Thymus (tissue), 11 donors: Measurements from ENCODE around the gene EYS. TPM values are rescaled to one million over a fixed set of nuclear protein-coding genes. Genes with fewer than 3 reads are reported as not detected.

Experiments used
- DNase-seq, 9 donors: peaks; one replicate each; pipeline ENCODE4 v3.0.0-alpha.2; 2013; ENCODE audit warnings: low spot score in 9 of 9, low read depth in 6 of 9, missing footprints in 1 of 9
- H3K27ac ChIP-seq, 2 donors: one replicate each; pipeline ENCODE4 v1.5.1; 2013; ENCODE audit warnings: control low read depth in 1 of 2, low read depth in 1 of 2, low read length in 1 of 2, mild to moderate bottlenecking in 1 of 2, moderate library complexity in 1 of 2
- H3K27me3 ChIP-seq, 2 donors: one replicate each; pipeline ENCODE4 v1.5.1; 2013; ENCODE audit warnings: low read length in 1 of 2; ENCODE audit not compliant: control insufficient read depth in 2 of 2, insufficient read depth in 1 of 2
- H3K36me3 ChIP-seq, 2 donors: one replicate each; pipeline ENCODE4 v1.5.1; 2013; ENCODE audit warnings: low read length in 1 of 2, mild to moderate bottlenecking in 1 of 2, moderate library complexity in 1 of 2; ENCODE audit not compliant: control insufficient read depth in 2 of 2, insufficient read depth in 2 of 2
- H3K4me1 ChIP-seq, 2 donors: one replicate each; pipeline ENCODE4 v1.5.1; 2013; ENCODE audit warnings: low read length in 2 of 2; ENCODE audit not compliant: control insufficient read depth in 2 of 2, insufficient read depth in 2 of 2
- H3K4me3 ChIP-seq, 2 donors: one replicate each; pipeline ENCODE4 v1.5.1; 2013; ENCODE audit warnings: low read length in 2 of 2, control low read depth in 1 of 2, mild to moderate bottlenecking in 1 of 2
- H3K9me3 ChIP-seq, 2 donors: one replicate each; pipeline ENCODE4 v1.5.1; 2013; ENCODE audit warnings: low read length in 1 of 2, mild to moderate bottlenecking in 1 of 2; ENCODE audit not compliant: control insufficient read depth in 2 of 2, insufficient read depth in 1 of 2
- WGBS: extraction: QIAGEN DNeasy Blood & Tissue Kit; methylation state at CpG from one replicate; pipeline ENCODE4 v1.1.7; 2013; 5-methylcytosine and 5-hydroxymethylcytosine counted together
- polyA plus RNA-seq: library from polyadenylated mRNA; stranded (reverse); fragments of 200-250 nt; gene quantifications from one replicate; pipeline ENCODE4 v1.2.3, GENCODE V29; 2013
- total RNA-seq: library from RNA; stranded (reverse); fragments of 120-200 nt; gene quantifications from one replicate; pipeline ENCODE4 v1.2.4, GENCODE V29; 2013
- donor health status: healthy.

Gene EYS
- total and polyA plus RNA-seq, 2 donors, result 0.05 to 0.28 TPM

DNA sequence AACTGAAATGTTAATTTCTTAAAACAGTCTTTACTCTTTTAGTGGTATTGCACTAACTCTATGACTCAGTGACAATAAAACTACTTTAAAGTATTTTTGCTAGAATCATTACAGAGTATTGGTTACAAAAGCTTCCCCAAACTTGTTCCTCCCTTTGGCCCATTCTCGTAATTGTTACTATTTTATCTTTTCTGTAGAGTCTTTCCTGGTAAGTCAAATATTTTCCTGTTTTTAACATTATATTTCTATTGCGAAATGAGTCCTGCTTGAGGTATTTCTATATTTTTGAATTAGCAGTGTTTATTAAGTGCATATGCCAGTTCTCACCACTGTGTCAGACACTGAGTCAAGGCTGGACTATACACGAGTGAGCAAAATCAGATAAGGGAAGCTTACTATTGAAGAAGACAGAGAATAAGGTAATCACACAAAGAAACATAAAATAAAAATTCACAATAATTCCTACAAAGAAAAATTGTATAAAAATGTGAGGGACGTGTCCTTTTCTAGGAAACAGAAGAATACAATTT, 970.5 kb downstream of the EYS start:
- DNase-seq, result no peak
- Histone ChIP-seq H3K27me3 (no peaks in the 10 kb centered on the region), H3K27ac (no peak overlapping the region), H3K36me3 (no peaks in the 10 kb centered on the region), H3K4me1 (no peaks in the 10 kb centered on the region), H3K9me3 (no peaks in the 10 kb centered on the region), H3K4me3 (no peak overlapping the region)
- 83% methylated on average over 4 of the region's 4 CpGs for WGBS

DNA sequence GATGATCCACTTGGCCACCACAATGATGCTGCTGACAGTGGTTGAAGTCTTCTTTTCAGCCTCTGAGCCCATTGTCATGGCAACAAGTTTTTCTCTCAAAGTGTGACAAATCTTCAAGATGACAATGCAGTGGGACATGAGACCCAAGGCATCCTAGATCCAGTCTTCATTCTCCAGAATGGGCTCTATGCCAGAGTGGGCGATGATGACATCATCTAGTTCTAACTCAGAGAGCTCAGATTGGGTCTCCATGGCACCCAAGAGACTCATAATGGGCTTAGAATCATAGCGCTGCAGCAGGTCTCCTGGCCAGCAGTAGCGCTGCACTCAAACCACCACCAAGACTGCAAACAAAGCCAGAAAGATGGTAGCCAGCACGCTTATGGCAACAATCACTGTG, 973.6 kb downstream of the EYS start:
- no peak for DNase-seq
- 94% methylated on average over 4 of the region's 4 CpGs for WGBS

DNA sequence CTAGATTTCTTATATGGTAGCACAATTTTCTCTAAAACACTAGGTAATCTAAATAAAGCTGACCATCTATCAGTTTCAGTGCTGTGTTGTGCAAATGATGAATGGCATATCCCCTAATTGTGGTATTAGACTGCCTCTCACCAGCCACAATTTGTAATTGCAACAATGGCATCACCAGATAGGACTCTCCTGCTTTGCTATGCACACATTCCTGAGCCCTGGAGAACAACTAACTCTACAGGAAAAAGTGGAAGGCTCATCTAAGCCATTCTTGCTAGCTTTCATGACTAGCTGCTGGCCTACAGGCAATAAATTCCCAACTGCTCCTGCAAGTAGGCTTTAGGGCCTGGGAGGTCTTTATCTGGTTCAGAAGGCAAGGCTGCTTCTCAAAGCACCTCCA, 974.1 kb downstream of the EYS start:
- Histone ChIP-seq H3K27ac (no peak overlapping the region), H3K4me1 (no peaks in the 10 kb centered on the region), H3K4me3 (no peak overlapping the region), H3K27me3 (no peaks in the 10 kb centered on the region), H3K9me3 (no peaks in the 10 kb centered on the region), H3K36me3 (no peaks in the 10 kb centered on the region)
- no peak for DNase-seq

More for the DNA sequence above, 973.6 kb downstream of the EYS start:
- H3K27me3 ChIP-seq, result no peaks in the 10 kb centered on the region
- no peak overlapping the region for H3K27ac ChIP-seq
- no peaks in the 10 kb centered on the region for H3K9me3 ChIP-seq
- H3K4me3 ChIP-seq, result no peak overlapping the region
- no peaks in the 10 kb centered on the region for H3K4me1 ChIP-seq
- no peaks in the 10 kb centered on the region for H3K36me3 ChIP-seq

DNA sequence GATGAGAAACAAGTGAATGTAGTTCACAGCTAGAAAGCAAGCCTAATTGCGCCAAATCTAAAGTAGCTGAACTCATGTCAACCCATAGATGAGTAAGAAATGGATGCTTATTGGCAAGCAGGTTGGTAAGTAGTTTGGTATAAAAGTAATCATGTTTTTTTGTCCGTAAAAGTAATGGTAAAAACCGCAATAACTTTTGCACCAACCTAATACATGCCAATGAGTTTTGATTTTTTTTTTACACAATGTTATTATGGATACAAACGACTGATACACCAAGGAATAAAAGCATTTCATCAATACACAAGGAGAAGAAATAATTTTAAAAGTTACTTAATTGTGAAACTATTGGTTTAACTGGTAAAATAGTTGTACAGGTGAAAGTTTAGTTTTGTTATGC, 977.5 kb downstream of the EYS start:
- Histone ChIP-seq H3K4me3 (no peak overlapping the region), H3K9me3 (no peaks in the 10 kb centered on the region), H3K4me1 (no peaks in the 10 kb centered on the region), H3K36me3 (no peaks in the 10 kb centered on the region), H3K27ac (no peak overlapping the region), H3K27me3 (no peaks in the 10 kb centered on the region)
- WGBS, result 88% methylated on average over 4 of the region's 4 CpGs
- DNase-seq, result no peak

DNA sequence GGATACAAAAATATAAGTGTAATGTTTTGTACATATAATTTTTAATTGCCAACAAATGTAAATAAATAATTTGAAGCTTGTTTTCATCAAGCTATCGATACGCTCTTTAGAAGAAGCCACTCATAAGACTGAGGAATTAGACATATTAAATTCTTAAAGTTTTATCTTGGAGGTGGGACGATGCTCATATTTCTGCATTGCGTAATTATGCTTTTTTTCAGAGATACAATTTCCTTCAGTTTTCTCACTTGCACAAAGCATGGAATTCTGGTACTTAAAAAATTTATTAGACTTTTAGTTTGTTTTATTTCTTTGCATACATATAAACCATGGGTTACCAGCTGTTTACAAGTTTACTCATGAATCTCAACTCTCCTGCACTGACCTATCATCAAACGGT, 980.0 kb downstream of the EYS start:
- no peaks in the 10 kb centered on the region for H3K4me1 ChIP-seq
- no peak overlapping the region for H3K4me3 ChIP-seq
- no peaks in the 10 kb centered on the region for H3K36me3 ChIP-seq
- H3K9me3 ChIP-seq, result no peaks in the 10 kb centered on the region
- no peaks in the 10 kb centered on the region for H3K27me3 ChIP-seq
- H3K27ac ChIP-seq, result no peak overlapping the region
- no peak for DNase-seq
- whole genome bisulfite sequencing, result 90% methylated on average over 5 of the region's 5 CpGs

DNA sequence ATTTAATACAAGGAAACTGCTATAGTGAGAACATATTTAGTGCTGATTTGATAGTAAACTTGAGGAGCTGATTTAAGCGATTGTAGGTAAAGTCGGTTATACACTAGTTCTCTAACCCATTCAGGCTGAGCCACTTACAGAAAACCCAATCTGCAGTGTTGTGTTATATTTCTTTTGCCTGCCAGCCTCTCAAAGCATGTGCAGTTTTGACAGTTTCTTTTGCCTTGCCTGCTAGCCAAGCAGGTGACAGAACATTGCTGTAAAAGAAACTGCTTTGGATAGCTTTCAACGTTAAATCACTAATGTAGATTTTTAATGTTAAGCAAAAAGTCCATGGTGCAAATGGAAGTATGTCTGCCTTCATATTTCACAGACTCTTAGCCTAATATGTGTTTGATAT, 982.9 kb downstream of the EYS start:
- 93% methylated on average over 3 of the region's 3 CpGs for WGBS
- Histone ChIP-seq H3K9me3 (no peaks in the 10 kb centered on the region), H3K4me3 (no peak overlapping the region), H3K36me3 (no peaks in the 10 kb centered on the region), H3K27me3 (no peaks in the 10 kb centered on the region), H3K4me1 (no peaks in the 10 kb centered on the region), H3K27ac (no peak overlapping the region)
- no peak for DNase-seq

DNA sequence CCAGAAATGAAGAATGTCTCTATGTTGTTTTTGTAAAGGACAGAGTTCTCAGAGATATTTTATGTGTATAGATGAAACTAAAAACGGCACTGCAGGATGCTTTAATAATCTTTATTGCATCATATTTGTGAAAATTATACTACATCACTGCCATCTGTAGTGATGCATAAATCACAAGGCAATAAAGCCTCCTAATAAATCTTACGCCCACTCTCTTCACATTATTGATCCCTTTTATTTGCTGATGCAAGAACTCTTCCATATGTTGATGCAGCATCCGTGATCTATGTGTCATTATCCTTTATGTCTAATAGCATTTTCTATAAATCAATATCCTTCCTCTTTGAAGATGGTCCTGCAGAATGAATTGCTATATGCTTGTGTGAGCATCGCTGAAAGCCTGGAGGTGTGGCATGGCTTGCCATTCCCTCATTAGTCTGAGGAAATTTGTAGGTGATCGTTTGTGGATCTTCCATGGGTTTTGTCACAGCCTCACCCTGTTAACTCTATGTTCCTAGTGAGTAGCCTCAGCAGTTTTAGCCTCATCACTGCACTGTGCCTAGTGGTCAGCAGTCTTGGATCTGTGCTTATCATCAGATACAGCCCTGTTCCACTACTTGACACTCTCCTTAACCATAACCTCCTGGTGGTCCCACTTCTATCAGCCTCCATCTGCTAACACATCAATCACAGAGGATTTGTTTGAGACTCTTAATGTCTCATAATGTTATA, 983.5 kb downstream of the EYS start:
- Histone ChIP-seq H3K4me1 (no peaks in the 10 kb centered on the region), H3K27me3 (no peaks in the 10 kb centered on the region), H3K9me3 (no peaks in the 10 kb centered on the region), H3K27ac (no peak overlapping the region), H3K4me3 (no peak overlapping the region), H3K36me3 (no peaks in the 10 kb centered on the region)
- WGBS, result 95% methylated on average over 5 of the region's 5 CpGs
- DNase-seq, result no peak

DNA sequence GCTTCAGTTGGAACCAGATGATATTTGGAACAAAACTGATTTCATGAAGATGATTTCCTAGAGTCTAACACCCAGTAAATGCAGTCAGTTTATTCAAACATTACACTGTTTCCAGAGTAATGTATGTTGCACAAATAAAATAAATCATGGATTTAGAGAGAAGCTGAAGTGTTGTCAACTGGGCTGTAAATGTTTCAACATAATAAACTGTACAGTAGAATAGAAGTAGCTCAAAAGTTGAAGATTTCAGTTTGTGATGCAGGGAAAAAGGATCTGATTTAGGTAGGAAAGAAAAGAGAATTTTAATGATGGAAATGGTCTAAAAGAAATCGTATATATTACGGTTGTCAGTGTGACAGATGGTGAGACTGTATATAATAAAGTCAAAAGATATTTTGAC, 985.2 kb downstream of the EYS start:
- no peak for DNase-seq
- H3K36me3 ChIP-seq, result no peaks in the 10 kb centered on the region
- H3K27ac ChIP-seq, result no peak overlapping the region
- H3K4me3 ChIP-seq, result no peak overlapping the region
- WGBS, result 95% methylated on average over 2 of the region's 2 CpGs
- no peaks in the 10 kb centered on the region for H3K9me3 ChIP-seq
- no peaks in the 10 kb centered on the region for H3K27me3 ChIP-seq
- no peaks in the 10 kb centered on the region for H3K4me1 ChIP-seq

DNA sequence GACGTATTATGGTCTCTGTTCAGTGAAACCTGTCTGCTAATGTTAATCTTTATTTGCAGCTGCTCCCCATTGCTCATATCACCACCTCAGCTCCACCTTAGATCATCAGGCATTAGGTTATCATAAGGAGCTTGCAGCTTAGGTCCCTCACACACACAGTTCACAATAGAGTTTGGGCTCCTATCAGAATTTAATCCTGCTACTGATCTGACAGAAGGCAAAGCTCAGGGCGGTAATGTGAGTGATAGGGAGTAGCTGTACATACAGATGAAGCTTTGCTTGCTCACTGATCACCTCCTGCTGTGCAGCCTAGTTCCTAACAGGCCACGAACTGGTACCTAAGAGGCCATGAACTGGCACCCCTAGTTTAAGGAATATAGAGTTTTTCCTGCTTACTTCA, 989.7 kb downstream of the EYS start:
- DNase-seq, result no peak
- WGBS, result 92% methylated on average over 3 of the region's 3 CpGs
- no peaks in the 10 kb centered on the region for H3K27me3 ChIP-seq
- no peaks in the 10 kb centered on the region for H3K9me3 ChIP-seq
- H3K4me3 ChIP-seq, result no peak overlapping the region
- no peak overlapping the region for H3K27ac ChIP-seq
- no peaks in the 10 kb centered on the region for H3K36me3 ChIP-seq
- H3K4me1 ChIP-seq, result no peaks in the 10 kb centered on the region
